HepG2 (cell line): ENCODE data around the gene TM7SF3. TPM values are rescaled to one million over a fixed set of nuclear protein-coding genes. Genes with fewer than 3 reads are reported as not detected.

Experiments used
- AGO2 ChIP-seq: fragments of 200-400 bp; formaldehyde crosslinking; optimal IDR thresholded peaks from 2 replicates; pipeline ENCODE3; 2017; ENCODE audit warnings: mild to moderate bottlenecking, low read depth, low read length, moderate library complexity
- ATF7-NPFF ChIP-seq: sonication (generic); formaldehyde crosslinking; IDR thresholded peaks from 2 replicates; pipeline ENCODE4 v1.8.1; 2023; ENCODE audit warnings: mild to moderate bottlenecking, low read depth, missing genetic modification reagents, moderate library complexity
- ELF4 ChIP-seq: sonication (generic); formaldehyde crosslinking; IDR thresholded peaks from 2 replicates; pipeline ENCODE4 v1.5.0; 2020; ENCODE audit warnings: missing genetic modification reagents, mild to moderate bottlenecking, moderate library complexity, borderline replicate concordance
- HIVEP1 ChIP-seq: sonication (generic); formaldehyde crosslinking; IDR thresholded peaks from 2 replicates; pipeline ENCODE4 v1.4.0; 2020; ENCODE audit warnings: mild to moderate bottlenecking, missing genetic modification reagents
- NONO ChIP-seq, 2 experiments: fragments of 450-650 bp in 1 of 2; sonication (generic) in 1 of 2; formaldehyde crosslinking in 1 of 2; IDR thresholded peaks in 1 of 2; conservative IDR thresholded peaks in 1 of 2; 2 replicates each; pipeline versions ENCODE4 v1.6.1 to v1.8.0; 2017 to 2022; ENCODE audit warnings: mild to moderate bottlenecking in 1 of 2, missing genetic modification reagents in 1 of 2, moderate library complexity in 1 of 2
- SCMH1 ChIP-seq: sonication (generic); formaldehyde crosslinking; IDR thresholded peaks from 2 replicates; pipeline ENCODE4 v1.9.0; 2021; ENCODE audit warnings: missing genetic modification reagents, mild to moderate bottlenecking, borderline replicate concordance
- TBX2 ChIP-seq: sonication (generic); formaldehyde crosslinking; IDR thresholded peaks from 2 replicates; pipeline ENCODE4 v1.5.0; 2020; ENCODE audit warnings: missing genetic modification reagents, mild to moderate bottlenecking, borderline replicate concordance
- XBP1 ChIP-seq: sonication (generic); formaldehyde crosslinking; IDR thresholded peaks from 2 replicates; pipeline ENCODE4 v1.5.0; 2020; ENCODE audit warnings: missing genetic modification reagents
- YEATS4 ChIP-seq: sonication (generic); formaldehyde crosslinking; IDR thresholded peaks from 2 replicates; pipeline ENCODE4 v1.4.0; 2020; ENCODE audit warnings: missing genetic modification reagents, borderline replicate concordance
- ZMYM3 ChIP-seq: sonication (generic); formaldehyde crosslinking; IDR thresholded peaks from 2 replicates; pipeline ENCODE4 v1.5.1; 2020; ENCODE audit warnings: mild to moderate bottlenecking, missing genetic modification reagents
- ZNF12 ChIP-seq: sonication (generic); formaldehyde crosslinking; IDR thresholded peaks from 2 replicates; pipeline ENCODE4 v1.5.0; 2020; ENCODE audit warnings: missing genetic modification reagents
- ZNF20 ChIP-seq: sonication (generic); formaldehyde crosslinking; IDR thresholded peaks from 2 replicates; pipeline ENCODE4 v1.4.0; 2020; ENCODE audit warnings: mild to moderate bottlenecking, moderate library complexity, missing genetic modification reagents
- ZNF251 ChIP-seq: sonication (generic); formaldehyde crosslinking; IDR thresholded peaks from 2 replicates; pipeline ENCODE4 v1.9.0; 2021; ENCODE audit warnings: mild to moderate bottlenecking, missing genetic modification reagents
- ZNF282 ChIP-seq: fragments of 450-650 bp; IDR thresholded peaks from 2 replicates; pipeline ENCODE4 v1.6.1; 2018; ENCODE audit not compliant: partially characterized antibody
- ZNF33B ChIP-seq: sonication (generic); formaldehyde crosslinking; IDR thresholded peaks from 2 replicates; pipeline ENCODE4 v1.5.1; 2020; ENCODE audit warnings: mild to moderate bottlenecking, missing genetic modification reagents
- ZNF567 ChIP-seq: sonication (generic); formaldehyde crosslinking; IDR thresholded peaks from 2 replicates; pipeline ENCODE4 v1.8.1; 2023; ENCODE audit warnings: mild to moderate bottlenecking, missing genetic modification reagents, borderline replicate concordance
- ZNF597 ChIP-seq: sonication (generic); formaldehyde crosslinking; IDR thresholded peaks from 2 replicates; pipeline ENCODE4 v1.5.0; 2020; ENCODE audit warnings: missing genetic modification reagents
- ZNF746 ChIP-seq: sonication (generic); formaldehyde crosslinking; IDR thresholded peaks from 2 replicates; pipeline ENCODE4 v1.8.0; 2022; ENCODE audit warnings: mild to moderate bottlenecking, missing genetic modification reagents
- polyA plus RNA-seq, 8 experiments: library from polyadenylated mRNA; depleted of rRNA in 3 of 8; stranded (reverse) in 7 of 8; unstranded in 1 of 8; fragments of >200 nt; fragmentation: Illumina TruSeq in 4 of 8; extraction: Trizol in 4 of 8; gene quantifications; 2 replicates each; pipeline versions ENCODE4 v1.2.1 to v1.2.3, GENCODE V29; 2011 to 2016; ENCODE audit warnings: low read depth in 4 of 8, missing spikeins in 1 of 8, mixed read lengths in 1 of 8; ENCODE audit not compliant: insufficient read depth in 1 of 8
- total RNA-seq, 5 experiments: library from RNA; depleted of rRNA; stranded (reverse); fragments of >200 nt; fragmentation: Illumina TruSeq; extraction: Trizol; gene quantifications; 2 replicates each; pipeline ENCODE4 v1.2.3, GENCODE V29; 2016; ENCODE audit warnings: low read depth in 1 of 5
- TF ChIP-seq, protein P1 (sequence below): sonication (generic); formaldehyde crosslinking; IDR thresholded peaks from 2 replicates; pipeline ENCODE4 v1.9.0; 2021; ENCODE audit warnings: missing genetic modification reagents, borderline replicate concordance
- TF ChIP-seq, protein P2 (sequence below): sonication (generic); formaldehyde crosslinking; IDR thresholded peaks from 2 replicates; pipeline ENCODE4 v1.9.0; 2022; ENCODE audit warnings: missing genetic modification reagents, mild to moderate bottlenecking, borderline replicate concordance
- TF ChIP-seq, protein P3 (sequence below): sonication (generic); formaldehyde crosslinking; IDR thresholded peaks from 2 replicates; pipeline ENCODE4 v1.4.0; 2020; ENCODE audit warnings: mild to moderate bottlenecking, missing genetic modification reagents

Gene TM7SF3
- total and polyA plus RNA-seq, 2 of the 13 experiments (the other 11 are each of a cell fraction or from before 2014, with no cell fraction given), result 116 to 142 TPM

DNA sequence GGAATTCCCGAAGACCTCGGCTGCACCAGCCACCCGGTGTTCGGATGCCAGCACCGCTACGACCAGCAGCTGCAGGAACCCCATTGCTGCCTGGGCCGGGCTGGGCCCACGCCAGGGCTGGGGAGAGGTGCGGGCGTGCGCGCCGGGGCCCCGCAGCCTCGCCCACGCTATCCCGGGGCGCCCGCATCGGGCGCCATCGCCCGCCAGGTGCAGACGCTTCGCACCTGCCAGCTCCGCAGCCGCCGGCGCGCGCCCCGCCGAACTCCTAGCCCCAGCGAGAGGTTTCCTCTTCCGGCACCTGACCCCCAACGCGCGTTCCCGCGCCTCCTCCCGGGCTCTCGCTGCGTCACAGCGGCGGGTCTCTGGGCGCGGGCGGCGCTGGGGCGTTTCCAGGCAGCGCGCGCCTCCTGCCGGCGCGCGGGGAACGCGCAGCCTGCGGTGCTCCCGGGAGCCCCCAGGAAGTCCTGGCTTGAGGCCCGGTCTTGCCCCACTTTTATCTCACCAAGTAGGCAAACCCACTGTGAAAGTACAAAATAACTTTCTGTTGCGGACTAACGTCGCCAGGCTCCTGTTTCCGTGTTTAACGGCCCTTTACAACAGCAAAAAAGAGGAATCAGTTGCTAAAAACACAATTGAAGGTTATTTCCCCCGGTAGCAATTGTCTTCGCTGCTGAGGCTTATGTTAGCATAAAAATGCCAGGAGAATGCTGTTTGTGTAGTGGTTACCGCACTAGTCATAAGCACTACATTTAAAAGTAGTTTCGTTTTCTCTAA lies at the start of gene TM7SF3 (continued):
- TF ChIP-seq ELF4 (peak; percentile 88), HIVEP1 (peak; percentile 59; the same call in 1 of the 2 replicates), SCMH1 (CRISPR knock-in tag) (no peak), ATF7-NPFF (CRISPR knock-in tag) (peak; percentile 89; the same call in 1 of the 2 replicates), ZNF20 (CRISPR knock-in tag) (0 out of 2 replicates have a peak, but pooled peaks have one; percentile 55), ZNF251 (CRISPR knock-in tag) (no peak), ZNF33B (0 out of 2 replicates have a peak, but pooled peaks have one; percentile 47), ZMYM3 (CRISPR knock-in tag) (no peak), YEATS4 (CRISPR knock-in tag) (peak; percentile 39; the same call in 1 of the 2 replicates), NONO (IDR thresholded peaks at IDR 0.05) (no peak), NONO (CRISPR knock-in tag; conservative IDR thresholded peaks at IDR 0.05) (peak; percentile 91), ZNF567 (CRISPR knock-in tag) (peak; percentile 94), ZNF12 (CRISPR knock-in tag) (no peak), ZNF597 (no peak), XBP1 (CRISPR knock-in tag) (no peak), ZNF282 (no peak), ZNF746 (CRISPR knock-in tag) (no peak), TBX2 (CRISPR knock-in tag) (peak; percentile 82), AGO2 (peak; percentile 41)
- TF ChIP-seq, protein P1, sequence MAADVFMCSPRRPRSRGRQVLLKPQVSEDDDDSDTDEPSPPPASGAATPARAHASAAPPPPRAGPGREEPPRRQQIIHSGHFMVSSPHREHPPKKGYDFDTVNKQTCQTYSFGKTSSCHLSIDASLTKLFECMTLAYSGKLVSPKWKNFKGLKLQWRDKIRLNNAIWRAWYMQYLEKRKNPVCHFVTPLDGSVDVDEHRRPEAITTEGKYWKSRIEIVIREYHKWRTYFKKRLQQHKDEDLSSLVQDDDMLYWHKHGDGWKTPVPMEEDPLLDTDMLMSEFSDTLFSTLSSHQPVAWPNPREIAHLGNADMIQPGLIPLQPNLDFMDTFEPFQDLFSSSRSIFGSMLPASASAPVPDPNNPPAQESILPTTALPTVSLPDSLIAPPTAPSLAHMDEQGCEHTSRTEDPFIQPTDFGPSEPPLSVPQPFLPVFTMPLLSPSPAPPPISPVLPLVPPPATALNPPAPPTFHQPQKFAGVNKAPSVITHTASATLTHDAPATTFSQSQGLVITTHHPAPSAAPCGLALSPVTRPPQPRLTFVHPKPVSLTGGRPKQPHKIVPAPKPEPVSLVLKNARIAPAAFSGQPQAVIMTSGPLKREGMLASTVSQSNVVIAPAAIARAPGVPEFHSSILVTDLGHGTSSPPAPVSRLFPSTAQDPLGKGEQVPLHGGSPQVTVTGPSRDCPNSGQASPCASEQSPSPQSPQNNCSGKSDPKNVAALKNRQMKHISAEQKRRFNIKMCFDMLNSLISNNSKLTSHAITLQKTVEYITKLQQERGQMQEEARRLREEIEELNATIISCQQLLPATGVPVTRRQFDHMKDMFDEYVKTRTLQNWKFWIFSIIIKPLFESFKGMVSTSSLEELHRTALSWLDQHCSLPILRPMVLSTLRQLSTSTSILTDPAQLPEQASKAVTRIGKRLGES (CRISPR knock-in tag), result 0 out of 2 replicates have a peak, but pooled peaks have one; percentile 53
- TF ChIP-seq, protein P2, sequence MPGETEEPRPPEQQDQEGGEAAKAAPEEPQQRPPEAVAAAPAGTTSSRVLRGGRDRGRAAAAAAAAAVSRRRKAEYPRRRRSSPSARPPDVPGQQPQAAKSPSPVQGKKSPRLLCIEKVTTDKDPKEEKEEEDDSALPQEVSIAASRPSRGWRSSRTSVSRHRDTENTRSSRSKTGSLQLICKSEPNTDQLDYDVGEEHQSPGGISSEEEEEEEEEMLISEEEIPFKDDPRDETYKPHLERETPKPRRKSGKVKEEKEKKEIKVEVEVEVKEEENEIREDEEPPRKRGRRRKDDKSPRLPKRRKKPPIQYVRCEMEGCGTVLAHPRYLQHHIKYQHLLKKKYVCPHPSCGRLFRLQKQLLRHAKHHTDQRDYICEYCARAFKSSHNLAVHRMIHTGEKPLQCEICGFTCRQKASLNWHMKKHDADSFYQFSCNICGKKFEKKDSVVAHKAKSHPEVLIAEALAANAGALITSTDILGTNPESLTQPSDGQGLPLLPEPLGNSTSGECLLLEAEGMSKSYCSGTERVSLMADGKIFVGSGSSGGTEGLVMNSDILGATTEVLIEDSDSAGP (CRISPR knock-in tag), result peak; percentile 76; the same call in 1 of the 2 replicates
- TF ChIP-seq, protein P3, sequence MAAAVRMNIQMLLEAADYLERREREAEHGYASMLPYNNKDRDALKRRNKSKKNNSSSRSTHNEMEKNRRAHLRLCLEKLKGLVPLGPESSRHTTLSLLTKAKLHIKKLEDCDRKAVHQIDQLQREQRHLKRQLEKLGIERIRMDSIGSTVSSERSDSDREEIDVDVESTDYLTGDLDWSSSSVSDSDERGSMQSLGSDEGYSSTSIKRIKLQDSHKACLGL (CRISPR knock-in tag), result peak; percentile 79; the same call in 1 of the 2 replicates
